ENCODE measurements around the gene TRABD2A. TPM values are rescaled to one million over a fixed set of nuclear protein-coding genes. Genes with fewer than 3 reads are reported as not detected.

Gene TRABD2A
- total RNA-seq, 1 experiment from 2014 or later, result 0.68 TPM

GRCh38 chr2:84823788-84824187 is 57.1 kb downstream of the TRABD2A start:
- no peak overlapping the region for H3K27ac Mint-ChIP-seq (ENCODE audit: unreplicated experiment)
- CTCF ChIA-PET, result no interaction called here
- H3K36me3 Mint-ChIP-seq (ENCODE audit: insufficient read depth, unreplicated experiment), result no peaks in the 10 kb centered on the region
- no peaks in the 10 kb centered on the region for H3K4me1 Mint-ChIP-seq (ENCODE audit: low read depth, unreplicated experiment)
- TF ChIP-seq CTCF (IDR thresholded peaks at IDR 0.05; ENCODE audit: unreplicated experiment), result no peak
- H3K27me3 Mint-ChIP-seq (ENCODE audit: unreplicated experiment), result no peaks in the 10 kb centered on the region
- intact Hi-C loops (cut with micrococcal nuclease; ENCODE audit: unreplicated experiment), result no loop called here
- BruUV-seq (replicated peaks), result no TSS peak
- DNase-seq, result no peak
- no peaks in the 10 kb centered on the region for H3K9me3 Mint-ChIP-seq (ENCODE audit: low read depth, unreplicated experiment)
- H3K4me3 Mint-ChIP-seq (ENCODE audit: low read depth, unreplicated experiment), result no peak overlapping the region

GRCh38 chr2:84823229-84823628 is 57.7 kb downstream of the TRABD2A start:
- H3K4me3 Mint-ChIP-seq (ENCODE audit: low read depth, unreplicated experiment), result no peak overlapping the region
- no peak for TF ChIP-seq CTCF (IDR thresholded peaks at IDR 0.05; ENCODE audit: unreplicated experiment)
- CTCF ChIA-PET, result no interaction called here
- H3K27ac Mint-ChIP-seq (ENCODE audit: unreplicated experiment), result no peak overlapping the region
- H3K27me3 Mint-ChIP-seq (ENCODE audit: unreplicated experiment), result no peaks in the 10 kb centered on the region
- no peaks in the 10 kb centered on the region for H3K4me1 Mint-ChIP-seq (ENCODE audit: low read depth, unreplicated experiment)
- no peaks in the 10 kb centered on the region for H3K9me3 Mint-ChIP-seq (ENCODE audit: low read depth, unreplicated experiment)
- DNase-seq, result no peak
- intact Hi-C loops (cut with micrococcal nuclease; ENCODE audit: unreplicated experiment), result no loop called here
- no TSS peak for BruUV-seq (replicated peaks)
- H3K36me3 Mint-ChIP-seq (ENCODE audit: insufficient read depth, unreplicated experiment), result no peaks in the 10 kb centered on the region

- DNase-seq, result no peak
- H3K4me1 Mint-ChIP-seq (ENCODE audit: low read depth, unreplicated experiment), result no peaks in the 10 kb centered on the region
- no TSS peak for BruUV-seq (replicated peaks)
- no peaks in the 10 kb centered on the region for H3K36me3 Mint-ChIP-seq (ENCODE audit: insufficient read depth, unreplicated experiment)
- intact Hi-C loops (cut with micrococcal nuclease; ENCODE audit: unreplicated experiment), result no loop called here
- peaks cover 9% of the 10 kb centered on the region for H3K27me3 Mint-ChIP-seq (ENCODE audit: unreplicated experiment)
- TF ChIP-seq CTCF (IDR thresholded peaks at IDR 0.05; ENCODE audit: unreplicated experiment), result no peak
- no peaks in the 10 kb centered on the region for H3K9me3 Mint-ChIP-seq (ENCODE audit: low read depth, unreplicated experiment)
- H3K27ac Mint-ChIP-seq (ENCODE audit: unreplicated experiment), result no peak overlapping the region
- H3K4me3 Mint-ChIP-seq (ENCODE audit: low read depth, unreplicated experiment), result no peak overlapping the region
- CTCF ChIA-PET, result interaction anchor here (0.6 kb wide), 1 partner anchor 222 kb away, joined by 5 read pairs; no protein-coding TSS in a partner anchor
These were observed 59.1 kb downstream of the TRABD2A start for GRCh38 chr2:84821806-84822205.

GRCh38 chr2:84817239-84817655 is 63.6 kb downstream of the TRABD2A start:
- CTCF ChIA-PET, result no interaction called here
- Mint-ChIP-seq H3K27ac (ENCODE audit: unreplicated experiment) (no peak overlapping the region), H3K4me3 (ENCODE audit: low read depth, unreplicated experiment) (no peak overlapping the region), H3K36me3 (ENCODE audit: insufficient read depth, unreplicated experiment) (no peaks in the 10 kb centered on the region), H3K4me1 (ENCODE audit: low read depth, unreplicated experiment) (no peaks in the 10 kb centered on the region), H3K9me3 (ENCODE audit: low read depth, unreplicated experiment) (no peaks in the 10 kb centered on the region), H3K27me3 (ENCODE audit: unreplicated experiment) (peaks cover 36% of the 10 kb centered on the region)
- BruUV-seq (replicated peaks), result no TSS peak
- intact Hi-C loops (cut with micrococcal nuclease; ENCODE audit: unreplicated experiment), result no loop called here
- no peak for TF ChIP-seq CTCF (IDR thresholded peaks at IDR 0.05; ENCODE audit: unreplicated experiment)
- no peak for DNase-seq
